Left renal cortex interstitium (tissue), 4 donors: ENCODE results near the gene TNFRSF4. TPM values are rescaled to one million over a fixed set of nuclear protein-coding genes. Genes with fewer than 3 reads are reported as not detected.

ENCODE experiments used
- polyA plus RNA-seq, 4 donors: library from polyadenylated mRNA; unstranded; fragments of 120-200 nt; gene quantifications; one replicate each; pipeline ENCODE4 v1.2.1, GENCODE V29; 2013; ENCODE audit not compliant: insufficient read length in 4 of 4

Gene TNFRSF4
- polyA plus RNA-seq, 4 donors = 1.7 to 3.1 (median 2.0) TPM

Other genes starting within 250 kb of the TNFRSF4 start
- under 1 TPM; 0.13 to 0.70 (median 0.32) TPM for gene PLEKHN1, start 247.7 kb downstream of the TNFRSF4 start, polyA plus RNA-seq
- under 1 TPM in 2 of 4 donors, not detected in 2; 0.30 to 0.46 TPM for gene PERM1, start 232.1 kb downstream of the TNFRSF4 start, polyA plus RNA-seq
- gene HES4, start 214.1 kb downstream of the TNFRSF4 start, polyA plus RNA-seq = 10 to 100 TPM; 15.9 to 41.0 (median 35.2) TPM
- gene ISG15, start 200.7 kb downstream of the TNFRSF4 start, polyA plus RNA-seq = 10 to 100 TPM; 12.8 to 19.8 (median 16.2) TPM
- gene AGRN, start 194.0 kb downstream of the TNFRSF4 start, polyA plus RNA-seq = 100 to 1,000 TPM; 176 to 318 (median 282) TPM
- gene RNF223, start 139.8 kb downstream of the TNFRSF4 start, polyA plus RNA-seq = under 1 TPM; 0.32 to 0.78 (median 0.69) TPM
- gene C1orf159, start 98.1 kb downstream of the TNFRSF4 start, polyA plus RNA-seq = 10 to 100 TPM in 3 of 4 donors, 1 to 10 TPM in 1; 5.5 to 24.1 (median 14.1) TPM
- gene TTLL10, start 40.3 kb downstream of the TNFRSF4 start, polyA plus RNA-seq = 1 to 10 TPM in 1 of 4 donors, under 1 TPM in 3; 0.41 to 1.1 (median 0.63) TPM
- gene TNFRSF18, start 7.6 kb downstream of the TNFRSF4 start, polyA plus RNA-seq = under 1 TPM; 0.29 to 0.79 (median 0.53) TPM
- gene SDF4, start 17.8 kb upstream of the TNFRSF4 start, polyA plus RNA-seq = 100 to 1,000 TPM; 115 to 144 (median 130) TPM
- 10 to 100 TPM; 19.8 to 24.4 (median 21.4) TPM for gene B3GALT6, start 18.1 kb upstream of the TNFRSF4 start, polyA plus RNA-seq
- gene C1QTNF12, start 32.6 kb upstream of the TNFRSF4 start, polyA plus RNA-seq = 10 to 100 TPM in 3 of 4 donors, 1 to 10 TPM in 1; 7.2 to 17.3 (median 14.9) TPM
- gene UBE2J2, start 59.7 kb upstream of the TNFRSF4 start, polyA plus RNA-seq = 10 to 100 TPM; 40.9 to 68.6 (median 58.4) TPM
- gene SCNN1D, start 66.3 kb upstream of the TNFRSF4 start, polyA plus RNA-seq = 10 to 100 TPM in 1 of 4 donors, 1 to 10 TPM in 3; 2.4 to 10.2 (median 6.9) TPM
- 10 to 100 TPM; 14.9 to 45.2 (median 33.0) TPM for gene ACAP3, start 93.8 kb upstream of the TNFRSF4 start, polyA plus RNA-seq
- gene PUSL1, start 94.4 kb upstream of the TNFRSF4 start, polyA plus RNA-seq = 10 to 100 TPM in 2 of 4 donors, 1 to 10 TPM in 2; 7.3 to 12.4 (median 10.7) TPM
- gene INTS11, start 110.5 kb upstream of the TNFRSF4 start, polyA plus RNA-seq = 100 to 1,000 TPM in 3 of 4 donors, 10 to 100 TPM in 1; 94.8 to 169 (median 129) TPM
- 10 to 100 TPM; 12.4 to 21.1 (median 17.3) TPM for gene CPTP, start 110.6 kb upstream of the TNFRSF4 start, polyA plus RNA-seq
- under 1 TPM; 0.28 to 0.70 (median 0.45) TPM for gene TAS1R3, start 117.1 kb upstream of the TNFRSF4 start, polyA plus RNA-seq
- gene DVL1, start 135.3 kb upstream of the TNFRSF4 start, polyA plus RNA-seq = 10 to 100 TPM; 24.6 to 52.2 (median 45.6) TPM
- 100 to 1,000 TPM; 164 to 219 (median 209) TPM for gene MXRA8, start 144.4 kb upstream of the TNFRSF4 start, polyA plus RNA-seq
- 100 to 1,000 TPM in 1 of 4 donors, 10 to 100 TPM in 3; 64.4 to 107 (median 84.7) TPM for gene AURKAIP1, start 161.1 kb upstream of the TNFRSF4 start, polyA plus RNA-seq
- 100 to 1,000 TPM; 178 to 392 (median 277) TPM for gene CCNL2, start 185.2 kb upstream of the TNFRSF4 start, polyA plus RNA-seq
- gene MRPL20, start 193.1 kb upstream of the TNFRSF4 start, polyA plus RNA-seq = 100 to 1,000 TPM; 111 to 143 (median 117) TPM
- 10 to 100 TPM in 3 of 4 donors, 1 to 10 TPM in 1; 5.1 to 27.6 (median 12.1) TPM for gene ANKRD65, start 207.1 kb upstream of the TNFRSF4 start, polyA plus RNA-seq
- gene VWA1, start 221.5 kb upstream of the TNFRSF4 start, polyA plus RNA-seq = 100 to 1,000 TPM in 1 of 4 donors, 10 to 100 TPM in 3; 48.3 to 104 (median 66.7) TPM
- 1 to 10 TPM; 2.6 to 3.7 (median 2.9) TPM for gene ATAD3C, start 235.5 kb upstream of the TNFRSF4 start, polyA plus RNA-seq